Adrenal gland (tissue), 5 donors: ENCODE results near the gene SLC22A15.

ENCODE experiments used
- CTCF ChIP-seq, 6 experiments: fragments of 450-650 bp in 4 of 6; fragments of 200-600 bp in 2 of 6; sonication (generic) in 1 of 6; IDR thresholded peaks; 1 replicate in 5 of 6; 2 replicates in 1 of 6; pipeline versions ENCODE4 v1.5.1 to v1.8.0; 2016 to 2021; ENCODE audit warnings: antibody characterized with exemption in 6 of 6, mild to moderate bottlenecking in 2 of 6, moderate library complexity in 1 of 6
- POLR2A ChIP-seq, 2 donors: fragments of 450-650 bp; IDR thresholded peaks; one replicate each; pipeline ENCODE4 v1.6.1; 2017; ENCODE audit warnings: antibody characterized with exemption in 2 of 2, mild to moderate bottlenecking in 2 of 2, moderate library complexity in 1 of 2
- donor health status: DM: no; HTN: no; CAD: no.

- TF ChIP-seq POLR2A (IDR thresholded peaks at IDR 0.05) = no peak
- TF ChIP-seq CTCF (IDR thresholded peaks at IDR 0.05) = no peak
These were observed 136.3 kb downstream of the SLC22A15 start for GRCh38 chr1:116112388-116113140.
